Gastroesophageal sphincter (tissue), 4 donors: ENCODE results near the gene TNS3. TPM values are rescaled to one million over a fixed set of nuclear protein-coding genes. Genes with fewer than 3 reads are reported as not detected.

ENCODE experiments used
- ATAC-seq: fragments of 150-250 bp; one replicate; pipeline ENCODE4 v1.9.1; 2016; ENCODE audit warnings: mild to moderate bottlenecking, moderate library complexity
- H3K27ac ChIP-seq, 4 donors: fragments of 200-600 bp; sonication (generic) in 3 of 4; 1 replicate in 3 of 4; 2 replicates in 1 of 4; pipeline ENCODE4 v1.5.1; 2016 to 2019
- H3K27me3 ChIP-seq: fragments of 200-600 bp; sonication (generic); one replicate; pipeline ENCODE4 v1.5.1; 2019
- H3K36me3 ChIP-seq, 2 donors: fragments of 200-600 bp; sonication (generic); one replicate each; pipeline ENCODE4 v1.5.1; 2019; ENCODE audit warnings: control low read depth in 1 of 2
- H3K4me1 ChIP-seq, 3 donors: fragments of 200-600 bp; sonication (generic); 1 replicate in 2 of 3; 2 replicates in 1 of 3; pipeline ENCODE4 v1.5.1; 2016 to 2019; ENCODE audit warnings: control low read depth in 2 of 3
- H3K4me3 ChIP-seq, 2 donors: fragments of 200-600 bp; sonication (generic); one replicate each; pipeline ENCODE4 v1.5.1; 2019; ENCODE audit warnings: mild to moderate bottlenecking in 1 of 2, moderate library complexity in 1 of 2
- H3K9me3 ChIP-seq, 3 donors: fragments of 200-600 bp; sonication (generic); one replicate each; pipeline ENCODE4 v1.5.1; 2017 to 2019; ENCODE audit warnings: control low read depth in 2 of 3
- CTCF ChIP-seq, 4 experiments: fragments of 200-600 bp in 2 of 4; fragments of 450-650 bp in 2 of 4; sonication (generic) in 1 of 4; IDR thresholded peaks; one replicate each; pipeline ENCODE4 v1.5.1; 2017 to 2019; ENCODE audit warnings: antibody characterized with exemption in 4 of 4, mild to moderate bottlenecking in 2 of 4, moderate library complexity in 2 of 4
- EP300 ChIP-seq: sonication (generic); formaldehyde crosslinking; IDR thresholded peaks from one replicate; pipeline ENCODE4 v1.6.1; 2017; ENCODE audit warnings: antibody characterized with exemption, mild to moderate bottlenecking
- POLR2A ChIP-seq, 2 donors: fragments of 450-650 bp; IDR thresholded peaks; one replicate each; pipeline ENCODE4 v1.6.1; 2017; ENCODE audit warnings: antibody characterized with exemption in 2 of 2, mild to moderate bottlenecking in 2 of 2, moderate library complexity in 1 of 2
- POLR2AphosphoS5 ChIP-seq: sonication (generic); formaldehyde crosslinking; IDR thresholded peaks from one replicate; pipeline ENCODE4 v1.6.1; 2017; ENCODE audit warnings: antibody characterized with exemption
- WGBS, 2 donors: methylation state at CpG; one replicate each; pipeline ENCODE4 v1.1.5; 2018; ENCODE audit warnings: low coverage in 1 of 2; 5-methylcytosine and 5-hydroxymethylcytosine counted together
- total RNA-seq, 4 donors: library from RNA; depleted of rRNA; stranded (reverse); fragments of >200 nt; gene quantifications; one replicate each; pipeline ENCODE4 v1.1.0, GENCODE V29; 2016

Gene TNS3
- total RNA-seq, 4 donors from 2014 or later = 35.0 to 61.3 (median 45.1) TPM

DNA sequence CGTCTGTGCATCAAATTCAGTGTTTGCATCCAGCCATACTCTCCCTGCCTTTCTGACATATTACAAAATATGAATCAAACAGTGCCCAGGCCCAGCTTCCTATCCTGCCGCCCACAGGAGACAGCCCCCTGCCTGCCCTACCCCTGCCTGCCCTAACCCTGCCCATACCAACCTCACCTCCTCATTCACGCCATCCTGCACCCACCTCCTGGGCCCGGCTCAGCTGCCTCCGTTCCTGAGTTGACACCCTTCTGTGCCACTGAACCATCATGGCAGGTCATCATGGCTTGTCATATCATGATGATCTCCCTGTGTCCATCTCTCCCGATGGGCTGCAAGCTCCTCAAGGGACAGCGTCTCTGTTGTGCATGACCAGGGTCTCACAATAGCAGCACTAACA is 72.3 kb downstream of the TNS3 start:
- peaks cover 2 to 85% (median 35%) of the 10 kb centered on the region in 3 donors for H3K4me1 ChIP-seq
- no peak overlapping the region for H3K27ac ChIP-seq
- WGBS, 2 donors = 80 to 97% methylated on average over 3 to 6 of the region's 7 CpGs
- ATAC-seq = no peak
- TF ChIP-seq EP300 (no peak), POLR2AphosphoS5 (no peak), CTCF (IDR thresholded peaks at IDR 0.05) (no peak), POLR2A (IDR thresholded peaks at IDR 0.05) (no peak)
- no peak overlapping the region for H3K4me3 ChIP-seq
- no peaks in the 10 kb centered on the region for H3K36me3 ChIP-seq
- H3K27me3 ChIP-seq = no peaks in the 10 kb centered on the region
- H3K9me3 ChIP-seq = no peaks in the 10 kb centered on the region

GRCh38 chr7:47508389-47509380 is 73.2 kb downstream of the TNS3 start:
- Histone ChIP-seq H3K27ac (no peak overlapping the region), H3K27me3 (no peaks in the 10 kb centered on the region), H3K4me3 (no peak overlapping the region), H3K36me3 (no peaks in the 10 kb centered on the region), H3K9me3 (no peaks in the 10 kb centered on the region), H3K4me1 (peaks cover 0 to 83% (median 29%) of the 10 kb centered on the region in 3 donors)
- no peak for ATAC-seq
- no peak for TF ChIP-seq EP300
- 89 to 92% methylated on average over 7 of the region's 11 CpGs for WGBS, 2 donors

DNA sequence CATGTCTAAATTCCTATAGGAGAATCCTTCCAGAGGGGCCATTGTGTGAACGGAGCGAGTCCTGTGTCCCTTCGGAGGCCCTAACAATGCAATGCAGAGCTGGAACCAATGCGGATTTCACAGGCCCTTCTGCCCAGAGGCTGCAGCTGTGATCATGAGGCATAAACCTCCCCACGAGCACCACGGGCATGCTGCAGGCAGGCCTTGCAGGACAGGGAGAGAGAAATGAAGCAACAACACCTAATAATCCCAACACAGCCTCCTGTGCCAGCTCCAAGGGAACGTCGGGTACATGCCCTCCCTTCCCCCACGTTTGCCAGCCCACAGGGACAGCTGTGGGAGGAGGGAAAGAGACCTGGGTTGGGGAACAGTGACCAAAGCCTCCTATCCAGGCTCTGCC is 74.4 kb downstream of the TNS3 start:
- no peak for ATAC-seq

DNA sequence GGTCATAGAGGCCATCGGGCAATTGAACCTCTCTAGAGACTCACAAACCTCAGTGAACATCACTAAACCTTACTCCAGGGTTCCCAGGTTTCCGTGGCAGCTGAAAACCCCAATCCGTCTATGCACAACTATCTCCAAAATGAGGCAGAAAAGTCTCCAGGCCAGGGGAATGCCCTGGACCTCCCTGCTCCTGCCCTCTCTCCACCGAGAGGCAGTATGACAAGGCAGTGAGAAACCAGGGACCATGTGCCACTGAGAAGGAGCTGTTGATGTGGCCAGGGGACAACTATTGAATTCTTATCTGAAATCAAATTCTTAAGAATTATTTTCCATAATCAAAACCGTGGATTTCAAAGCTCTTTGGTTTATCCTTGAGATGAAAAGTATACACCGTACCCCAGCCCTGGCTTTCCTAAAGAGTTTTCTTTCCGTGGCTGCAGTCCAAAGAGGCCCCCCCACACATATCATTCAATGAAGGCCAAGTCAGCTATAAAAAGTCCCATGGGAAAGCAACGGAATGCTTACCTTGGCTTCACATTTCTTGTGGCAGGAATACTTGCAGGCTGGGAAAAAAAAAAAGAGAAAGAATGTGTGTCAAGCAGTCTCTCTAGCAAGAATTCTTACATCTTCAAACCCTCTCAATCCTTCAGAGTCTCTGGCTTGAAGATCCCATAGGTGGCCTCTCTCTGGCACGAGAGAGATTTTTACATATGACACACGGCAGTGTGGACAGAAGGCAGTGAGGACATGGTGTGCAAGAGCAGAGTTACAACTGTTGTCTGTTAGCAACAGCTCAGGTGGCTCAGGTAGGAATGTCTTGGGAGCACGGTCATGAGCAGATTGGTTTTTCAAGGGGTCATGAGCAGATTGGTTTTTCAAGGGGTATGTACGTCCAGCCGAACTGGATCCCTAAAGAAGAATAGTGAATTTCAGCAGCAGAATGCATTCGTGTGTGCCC is 75.2 kb downstream of the TNS3 start:
- no peak overlapping the region for H3K4me3 ChIP-seq
- WGBS, 2 donors = 57 to 63% methylated on average over 9 to 14 of the region's 14 CpGs

More for the DNA sequence above, 74.4 kb downstream of the TNS3 start:
- Histone ChIP-seq H3K4me1 (peaks cover 0 to 83% (median 19%) of the 10 kb centered on the region in 3 donors), H3K27me3 (no peaks in the 10 kb centered on the region), H3K27ac (no peak overlapping the region), H3K36me3 (no peaks in the 10 kb centered on the region), H3K4me3 (no peak overlapping the region), H3K9me3 (no peaks in the 10 kb centered on the region)
- WGBS, 2 donors = 60 to 86% methylated on average over 1 to 8 of the region's 9 CpGs
- TF ChIP-seq EP300 = no peak
- no peak for TF ChIP-seq POLR2AphosphoS5
- TF ChIP-seq CTCF (IDR thresholded peaks at IDR 0.05) = no peak
- TF ChIP-seq POLR2A (IDR thresholded peaks at IDR 0.05) = no peak

More for the DNA sequence above, 75.2 kb downstream of the TNS3 start:
- Histone ChIP-seq H3K4me1 (peaks cover 0 to 83% (median 22%) of the 10 kb centered on the region in 3 donors), H3K27ac (no peak overlapping the region), H3K27me3 (no peaks in the 10 kb centered on the region), H3K9me3 (no peaks in the 10 kb centered on the region), H3K36me3 (no peaks in the 10 kb centered on the region)
- ATAC-seq = no peak
- TF ChIP-seq CTCF (IDR thresholded peaks at IDR 0.05) (no peak), POLR2A (IDR thresholded peaks at IDR 0.05) (no peak), EP300 (no peak), POLR2AphosphoS5 (no peak)
